C4-2B (cell line): ENCODE data around the gene HBZ.
"Not testable (repeated sequence)": the region's sequence is repeated elsewhere in the genome, so short reads cannot be mapped to it uniquely, and the experiment has no call there.

ENCODE experiments used
- CTCF ChIP-seq: fragments of 450-650 bp; conservative IDR thresholded peaks from 2 replicates; pipeline ENCODE4 v1.5.1; 2017; ENCODE audit warnings: mild to moderate bottlenecking
- ZFX ChIP-seq: fragments of 450-650 bp; IDR thresholded peaks from 2 replicates; pipeline ENCODE4 v1.6.1; 2017

GRCh38 chr16:160242-160641 is 7.8 kb downstream of the HBZ start:
- not testable (repeated sequence) for TF ChIP-seq CTCF, ZFX
